ENCODE measurements around the gene HOXC4. TPM values are rescaled to one million over a fixed set of nuclear protein-coding genes. Genes with fewer than 3 reads are reported as not detected.

HOXC4 gene
- total and polyA plus RNA-seq, 2 donors (not counting 3 experiments of a cell fraction or from before 2014, with no cell fraction given): 0.06 to 0.58 TPM

- intact Hi-C loops (cut with micrococcal nuclease) (no loop called here), dilution Hi-C loops (cut with MboI; ENCODE audit: extremely low pct_ligation_motif_present, low sequenced_read_pairs) (no loop called here)
- Histone ChIP-seq H3K9ac (replicated peaks; ENCODE audit: extremely low read depth, insufficient read depth, low read length) (no peak overlapping the region), H3K27me3 (ENCODE audit: control insufficient read depth in 2 of 2, insufficient read depth in 2 of 2, low read length in 2 of 2) (peaks cover 79 to 90% of the 10 kb centered on the region in 2 experiments), H3K36me3 (ENCODE audit: control insufficient read depth in 2 of 2, extremely low read depth in 1 of 2, insufficient read depth in 2 of 2, low read length in 2 of 2) (no peaks in the 10 kb centered on the region), H3K9me1 (replicated peaks; ENCODE audit: control insufficient read depth, extremely low read depth, insufficient read depth, low read length) (no peaks in the 10 kb centered on the region), H3K27ac (ENCODE audit: insufficient read depth, low read depth, low read length) (no peak overlapping the region), H3K4me1 (ENCODE audit: control insufficient read depth, extremely low read depth, insufficient read depth, low read length) (no peaks in the 10 kb centered on the region), H3K4me3 (replicated peaks in 1 of 3; ENCODE audit: insufficient read depth in 1 of 3, low read depth in 1 of 3, low read length in 3 of 3) (no peak overlapping the region), H3K4me2 (ENCODE audit: insufficient read depth, low read length) (no peak overlapping the region), H2AFZ (ENCODE audit: low read depth, low read length) (no peak overlapping the region), H3K79me2 (ENCODE audit: control insufficient read depth, insufficient read depth, low read length) (no peaks in the 10 kb centered on the region), H4K20me1 (replicated peaks; ENCODE audit: control insufficient read depth, extremely low read depth, insufficient read depth, low read length) (no peaks in the 10 kb centered on the region), H3K9me3 (replicated peaks; ENCODE audit: control insufficient read depth, insufficient read depth, low read length) (no peaks in the 10 kb centered on the region)
- no peak for TF ChIP-seq GATA2 (IDR thresholded peaks at IDR 0.05; ENCODE audit: insufficient read depth, insufficient read length, low read depth, low read length)
- TF ChIP-seq CTCF (IDR thresholded peaks at IDR 0.05; ENCODE audit: extremely low read depth in 1 of 2, insufficient read depth in 1 of 2, low read depth in 1 of 2, low read length in 2 of 2): no peak
- no peak for TF ChIP-seq POLR2A (IDR thresholded peaks at IDR 0.05; ENCODE audit: low read depth, low read length)
- no peak for TF ChIP-seq POLR2AphosphoS5 (IDR thresholded peaks at IDR 0.05; ENCODE audit: insufficient read depth, low read depth, low read length)
- TF ChIP-seq MYC (IDR thresholded peaks at IDR 0.05; ENCODE audit: low read depth, low read length): no peak
- ChIA-PET CTCF (no interaction called here), POLR2A (no interaction called here)
- no peak for DNase-seq (ENCODE audit: low read depth, low spot score)
- no TSS peak for BruUV-seq (replicated peaks)
- FAIRE-seq: no peak
Observed at GRCh38 chr12:54056110-54056509, 2.5 kb downstream of the HOXC4 start.

GRCh38 chr12:54058128-54058768 is 4.6 kb downstream of the HOXC4 start:
- Histone ChIP-seq H2AFZ (ENCODE audit: low read depth, low read length) (no peak overlapping the region), H3K79me2 (ENCODE audit: control insufficient read depth, insufficient read depth, low read length) (no peaks in the 10 kb centered on the region), H3K36me3 (ENCODE audit: control insufficient read depth in 2 of 2, extremely low read depth in 1 of 2, insufficient read depth in 2 of 2, low read length in 2 of 2) (no peaks in the 10 kb centered on the region), H3K4me1 (ENCODE audit: control insufficient read depth, extremely low read depth, insufficient read depth, low read length) (no peaks in the 10 kb centered on the region), H3K4me2 (ENCODE audit: insufficient read depth, low read length) (no peak overlapping the region), H3K27me3 (ENCODE audit: control insufficient read depth in 2 of 2, insufficient read depth in 2 of 2, low read length in 2 of 2) (peaks cover 71% of the 10 kb centered on the region in 2 experiments), H3K9me1 (replicated peaks; ENCODE audit: control insufficient read depth, extremely low read depth, insufficient read depth, low read length) (no peaks in the 10 kb centered on the region), H3K4me3 (replicated peaks in 1 of 3; ENCODE audit: insufficient read depth in 1 of 3, low read depth in 1 of 3, low read length in 3 of 3) (no peak overlapping the region), H3K9ac (replicated peaks; ENCODE audit: extremely low read depth, insufficient read depth, low read length) (no peak overlapping the region), H3K27ac (ENCODE audit: insufficient read depth, low read depth, low read length) (no peak overlapping the region), H3K9me3 (replicated peaks; ENCODE audit: control insufficient read depth, insufficient read depth, low read length) (no peaks in the 10 kb centered on the region), H4K20me1 (replicated peaks; ENCODE audit: control insufficient read depth, extremely low read depth, insufficient read depth, low read length) (no peaks in the 10 kb centered on the region)
- FAIRE-seq (no peak), DNase-seq (ENCODE audit: low read depth, low spot score) (no peak)
- dilution Hi-C loops (cut with MboI; ENCODE audit: extremely low pct_ligation_motif_present, low sequenced_read_pairs) (no loop called here), intact Hi-C loops (cut with micrococcal nuclease) (no loop called here)
- CTCF ChIA-PET: interaction anchor here (1.4 kb wide), 1 partner anchor 26 kb away, joined by 6 read pairs; no protein-coding TSS in a partner anchor
- no peak for TF ChIP-seq EZH2 (IDR thresholded peaks at IDR 0.05; ENCODE audit: borderline replicate concordance, low read depth, low read length, severe bottlenecking)
- TF ChIP-seq JUN (IDR thresholded peaks at IDR 0.05; ENCODE audit: borderline replicate concordance, insufficient read depth, insufficient read length, low read depth): no peak
- TF ChIP-seq CTCF (IDR thresholded peaks at IDR 0.05; ENCODE audit: extremely low read depth in 1 of 2, insufficient read depth in 1 of 2, low read depth in 1 of 2, low read length in 2 of 2): no peak
- no peak for TF ChIP-seq FOS (IDR thresholded peaks at IDR 0.05; ENCODE audit: borderline replicate concordance, insufficient read depth, low read length)
- no peak for TF ChIP-seq MAX (IDR thresholded peaks at IDR 0.05; ENCODE audit: insufficient read depth, insufficient read length)
- TF ChIP-seq POLR2AphosphoS5 (IDR thresholded peaks at IDR 0.05; ENCODE audit: insufficient read depth, low read depth, low read length): no peak
- no peak for TF ChIP-seq GATA2 (IDR thresholded peaks at IDR 0.05; ENCODE audit: insufficient read depth, insufficient read length, low read depth, low read length)
- no peak for TF ChIP-seq POLR2A (IDR thresholded peaks at IDR 0.05; ENCODE audit: low read depth, low read length)
- no peak for TF ChIP-seq MYC (IDR thresholded peaks at IDR 0.05; ENCODE audit: low read depth, low read length)
- BruUV-seq (replicated peaks): no TSS peak
- POLR2A ChIA-PET: no interaction called here
